Kidney (tissue), 14 donors: ENCODE data around the gene CCNL1. TPM values are rescaled to one million over a fixed set of nuclear protein-coding genes. Genes with fewer than 3 reads are reported as not detected.

Experiments used
- DNase-seq, 5 donors: peaks; one replicate each; pipeline ENCODE4 v3.0.0-alpha.2; 2013 to 2020
- FAIRE-seq: peaks from 2 replicates; lab custom pipeline; 2012; peaks lifted over from hg19 to GRCh38; lab: Jason Lieb, UNC
- H3K27ac ChIP-seq, 2 donors: one replicate each; pipeline ENCODE4 v1.7.0; 2013; ENCODE audit warnings: low read depth in 2 of 2, low read length in 2 of 2, inconsistent platforms in 1 of 2
- H3K27me3 ChIP-seq: one replicate; pipeline ENCODE4 v1.7.1; 2013; ENCODE audit warnings: low read length, inconsistent platforms; ENCODE audit not compliant: control insufficient read depth, insufficient read depth
- H3K36me3 ChIP-seq, 3 donors: one replicate each; pipeline versions ENCODE4 v1.7.0 to v1.7.1; 2013; ENCODE audit warnings: low read length in 3 of 3, control low read depth in 1 of 3, inconsistent platforms in 1 of 3; ENCODE audit not compliant: insufficient read depth in 3 of 3, control insufficient read depth in 2 of 3
- H3K4me1 ChIP-seq, 3 donors: one replicate each; pipeline versions ENCODE4 v1.7.0 to v1.7.1; 2013; ENCODE audit warnings: low read length in 3 of 3, inconsistent platforms in 1 of 3, low read depth in 1 of 3; ENCODE audit not compliant: control insufficient read depth in 2 of 3, insufficient read depth in 2 of 3
- H3K4me3 ChIP-seq, 3 donors: one replicate each; pipeline versions ENCODE4 v1.7.0 to v1.8.1; 2013; ENCODE audit warnings: low read length in 3 of 3, control low read depth in 1 of 3, inconsistent platforms in 1 of 3
- H3K9ac ChIP-seq, 3 donors: one replicate each; pipeline versions ENCODE4 v1.7.0 to v1.7.1; 2013; ENCODE audit warnings: low read length in 3 of 3, control low read depth in 1 of 3, inconsistent platforms in 1 of 3
- H3K9me3 ChIP-seq, 3 donors: one replicate each; pipeline versions ENCODE4 v1.7.0 to v1.7.1; 2013; ENCODE audit warnings: low read length in 3 of 3, control low read depth in 1 of 3, inconsistent platforms in 1 of 3; ENCODE audit not compliant: control insufficient read depth in 2 of 3, insufficient read depth in 1 of 3
- intact Hi-C: fragments of 100-400 bp; cut with DNase I; formaldehyde crosslinking; loops from one replicate; pipeline ENCODE4 v1.11.1; 2022
- polyA plus RNA-seq: library from polyadenylated mRNA; stranded (reverse); fragments of 350-450 nt; fragmentation: Illumina TruSeq; extraction: RNeasy Lipid Tissue Mini Kit (QIAGEN cat#74804); gene quantifications from one replicate; pipeline ENCODE4 v1.2.3, GENCODE V29; 2014; ENCODE audit warnings: low read depth, low replicate concordance; ENCODE audit not compliant: insufficient read depth
- total RNA-seq: library from RNA; stranded (reverse); fragmentation: NEBNext Ultra II Directional; extraction: Animal tissue kit (Norgen Biotek cat#: 25700); gene quantifications from one replicate; pipeline ENCODE4 v1.2.1, GENCODE V29; 2021
- TF ChIP-seq, protein P1 (sequence below): IDR thresholded peaks from 3 replicates; pipeline ENCODE4 v1.5.1; 2012; ENCODE audit warnings: mild to moderate bottlenecking, moderate library complexity, borderline replicate concordance; ENCODE audit not compliant: insufficient read depth; ENCODE audit errors: extremely low read depth
- donor health status: control.
- donor health status: control.
- donor health status: control.
- donor health status: control.
- donor health status: control.
- donor health status: DM: yes; HTN: yes; CAD: no.
- donor health status: Normal renal cell carcinoma (clear cell type).

The CCNL1 gene
- total and polyA plus RNA-seq, 2 donors from 2014 or later: 41.7 to 104 TPM

DNA sequence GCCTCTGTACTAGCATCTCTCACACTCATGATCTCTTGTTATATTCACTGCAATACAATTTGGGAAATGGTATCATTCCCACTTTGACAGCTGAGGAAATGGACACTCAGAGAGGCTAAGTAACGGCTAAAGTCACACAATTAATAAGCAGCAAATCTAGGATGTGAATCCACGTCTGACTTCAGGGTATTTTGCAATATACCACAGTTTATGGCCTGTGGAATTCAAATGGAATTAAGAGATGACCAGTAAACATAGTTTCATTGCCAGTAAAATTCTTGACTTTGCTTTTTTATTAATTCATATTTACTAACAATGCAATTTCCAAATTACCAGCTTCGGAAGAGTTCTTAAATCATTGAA, 61.1 kb downstream of the CCNL1 start:
- TF ChIP-seq, protein P1, sequence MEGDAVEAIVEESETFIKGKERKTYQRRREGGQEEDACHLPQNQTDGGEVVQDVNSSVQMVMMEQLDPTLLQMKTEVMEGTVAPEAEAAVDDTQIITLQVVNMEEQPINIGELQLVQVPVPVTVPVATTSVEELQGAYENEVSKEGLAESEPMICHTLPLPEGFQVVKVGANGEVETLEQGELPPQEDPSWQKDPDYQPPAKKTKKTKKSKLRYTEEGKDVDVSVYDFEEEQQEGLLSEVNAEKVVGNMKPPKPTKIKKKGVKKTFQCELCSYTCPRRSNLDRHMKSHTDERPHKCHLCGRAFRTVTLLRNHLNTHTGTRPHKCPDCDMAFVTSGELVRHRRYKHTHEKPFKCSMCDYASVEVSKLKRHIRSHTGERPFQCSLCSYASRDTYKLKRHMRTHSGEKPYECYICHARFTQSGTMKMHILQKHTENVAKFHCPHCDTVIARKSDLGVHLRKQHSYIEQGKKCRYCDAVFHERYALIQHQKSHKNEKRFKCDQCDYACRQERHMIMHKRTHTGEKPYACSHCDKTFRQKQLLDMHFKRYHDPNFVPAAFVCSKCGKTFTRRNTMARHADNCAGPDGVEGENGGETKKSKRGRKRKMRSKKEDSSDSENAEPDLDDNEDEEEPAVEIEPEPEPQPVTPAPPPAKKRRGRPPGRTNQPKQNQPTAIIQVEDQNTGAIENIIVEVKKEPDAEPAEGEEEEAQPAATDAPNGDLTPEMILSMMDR: no peak
- no peaks in the 10 kb centered on the region for H3K4me1 ChIP-seq
- DNase-seq (no peak), FAIRE-seq (no peak)
- no peak overlapping the region for H3K4me3 ChIP-seq
- no peak overlapping the region for H3K27ac ChIP-seq
- H3K36me3 ChIP-seq: no peaks in the 10 kb centered on the region
- H3K27me3 ChIP-seq: no peaks in the 10 kb centered on the region
- intact Hi-C loops: no loop called here
- no peaks in the 10 kb centered on the region for H3K9me3 ChIP-seq
- no peak overlapping the region for H3K9ac ChIP-seq

DNA sequence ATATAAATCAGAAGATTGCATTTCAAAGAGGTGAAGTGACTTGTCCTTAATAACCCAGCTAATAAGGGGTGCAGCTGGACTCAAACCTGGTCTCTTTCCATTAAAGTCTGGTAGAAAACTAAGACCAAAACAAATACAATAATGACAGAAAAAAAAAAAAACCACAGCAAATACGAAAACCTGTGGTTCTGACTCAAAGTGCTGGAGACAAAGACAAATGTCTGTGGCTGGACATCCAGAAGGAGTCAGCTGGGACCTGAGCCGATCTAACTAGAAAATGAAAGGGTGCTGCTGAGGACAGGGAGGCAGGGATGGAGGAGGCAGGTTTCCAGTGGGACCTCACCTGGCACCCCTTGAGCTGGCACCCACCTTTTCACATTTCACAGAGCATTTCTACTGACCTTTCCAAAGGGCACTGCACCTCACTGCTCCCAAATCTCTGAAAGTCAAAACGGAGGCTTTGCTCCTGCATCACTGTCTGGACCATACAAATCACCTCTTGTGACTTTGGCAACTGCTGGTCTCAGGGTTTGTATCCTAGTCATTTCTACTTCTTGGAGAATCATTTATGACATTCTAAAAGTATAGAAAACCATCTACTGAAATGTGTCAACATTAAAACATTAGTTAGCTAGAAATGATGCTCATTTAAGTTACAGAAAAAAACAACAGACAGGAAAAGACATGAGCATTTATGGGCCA, 61.7 kb downstream of the CCNL1 start:
- H3K4me1 ChIP-seq: no peaks in the 10 kb centered on the region
- intact Hi-C loops: no loop called here
- H3K36me3 ChIP-seq: no peaks in the 10 kb centered on the region
- H3K4me3 ChIP-seq: no peak overlapping the region
- H3K27me3 ChIP-seq: no peaks in the 10 kb centered on the region
- FAIRE-seq (no peak), DNase-seq (no peak)
- no peaks in the 10 kb centered on the region for H3K9me3 ChIP-seq
- TF ChIP-seq, protein P1: no peak
- no peak overlapping the region for H3K9ac ChIP-seq
- no peak overlapping the region for H3K27ac ChIP-seq
